ENCODE measurements around the gene ZNF331. TPM values are rescaled to one million over a fixed set of nuclear protein-coding genes. Genes with fewer than 3 reads are reported as not detected.

ZNF331 gene
- polyA plus RNA-seq, 1 donor (not counting 4 experiments of a cell fraction or from before 2014, with no cell fraction given) = 5.1 TPM

GRCh38 chr19:53600217-53600616, 62.3 kb downstream of the ZNF331 start:
- Histone ChIP-seq H3K9ac (ENCODE audit: control insufficient read depth, extremely low read depth, insufficient read depth, low read length) (no peak overlapping the region), H3K4me2 (ENCODE audit: control insufficient read depth, extremely low read depth, insufficient read depth, low read depth, low read length) (no peak overlapping the region), H3K9me3 (ENCODE audit: control insufficient read depth, low read depth, low read length) (peaks cover 6% of the 10 kb centered on the region), H3K4me1 (ENCODE audit: control insufficient read depth, extremely low read depth, insufficient read depth, low read length) (peaks cover 3% of the 10 kb centered on the region), H3K79me2 (ENCODE audit: control insufficient read depth, insufficient read depth, low read length) (no peaks in the 10 kb centered on the region), H3K27ac (ENCODE audit: control insufficient read depth, insufficient read depth, low read length) (no peak overlapping the region), H3K9me1 (ENCODE audit: control insufficient read depth, extremely low read depth, insufficient read depth, low read length) (no peaks in the 10 kb centered on the region), H3K4me3 (ENCODE audit: control insufficient read depth in 2 of 3, extremely low read depth in 1 of 3, insufficient read depth in 2 of 3, low read depth in 1 of 3, low read length in 3 of 3) (no peak overlapping the region), H3K27me3 (ENCODE audit: control insufficient read depth, extremely low read depth, insufficient read depth, low read length) (no peaks in the 10 kb centered on the region), H4K20me1 (ENCODE audit: control insufficient read depth, extremely low read depth, insufficient read depth, low read length) (no peaks in the 10 kb centered on the region), H3K36me3 (ENCODE audit: control insufficient read depth in 2 of 2, extremely low read depth in 1 of 2, insufficient read depth in 2 of 2, low read length in 2 of 2) (no peaks in the 10 kb centered on the region), H2AFZ (ENCODE audit: control insufficient read depth, low read length) (no peak overlapping the region)
- no peak for DNase-seq (ENCODE audit: low read depth, low spot score)
- dilution Hi-C loops (cut with MboI; ENCODE audit: extremely low pct_ligation_motif_present, low sequenced_read_pairs) = no loop called here
- no peak for FAIRE-seq
- TF ChIP-seq CTCF (optimal IDR thresholded peaks at IDR 0.05 in 1 of 3, IDR thresholded peaks at IDR 0.05 in 1 of 3, conservative IDR thresholded peaks at IDR 0.05 in 1 of 3; ENCODE audit: extremely low read depth in 1 of 3, insufficient read depth in 2 of 3, low read length in 3 of 3) (no peak), EZH2 (IDR thresholded peaks at IDR 0.05; ENCODE audit: low read length) (no peak)

GRCh38 chr19:53606031-53606430, 68.1 kb downstream of the ZNF331 start:
- dilution Hi-C loops (cut with MboI; ENCODE audit: extremely low pct_ligation_motif_present, low sequenced_read_pairs) = no loop called here
- Histone ChIP-seq H2AFZ (ENCODE audit: control insufficient read depth, low read length) (no peak overlapping the region), H4K20me1 (ENCODE audit: control insufficient read depth, extremely low read depth, insufficient read depth, low read length) (no peaks in the 10 kb centered on the region), H3K9me1 (ENCODE audit: control insufficient read depth, extremely low read depth, insufficient read depth, low read length) (no peaks in the 10 kb centered on the region), H3K27ac (ENCODE audit: control insufficient read depth, insufficient read depth, low read length) (no peak overlapping the region), H3K9ac (ENCODE audit: control insufficient read depth, extremely low read depth, insufficient read depth, low read length) (no peak overlapping the region), H3K27me3 (ENCODE audit: control insufficient read depth, extremely low read depth, insufficient read depth, low read length) (no peaks in the 10 kb centered on the region), H3K4me2 (ENCODE audit: control insufficient read depth, extremely low read depth, insufficient read depth, low read depth, low read length) (no peak overlapping the region), H3K79me2 (ENCODE audit: control insufficient read depth, insufficient read depth, low read length) (no peaks in the 10 kb centered on the region), H3K4me3 (ENCODE audit: control insufficient read depth in 2 of 3, extremely low read depth in 1 of 3, insufficient read depth in 2 of 3, low read depth in 1 of 3, low read length in 3 of 3) (no peak overlapping the region), H3K36me3 (ENCODE audit: control insufficient read depth in 2 of 2, extremely low read depth in 1 of 2, insufficient read depth in 2 of 2, low read length in 2 of 2) (no peaks in the 10 kb centered on the region), H3K9me3 (ENCODE audit: control insufficient read depth, low read depth, low read length) (peaks cover 8% of the 10 kb centered on the region), H3K4me1 (ENCODE audit: control insufficient read depth, extremely low read depth, insufficient read depth, low read length) (no peaks in the 10 kb centered on the region)
- FAIRE-seq = no peak
- no peak for DNase-seq (ENCODE audit: low read depth, low spot score)
- no peak for TF ChIP-seq CTCF (optimal IDR thresholded peaks at IDR 0.05 in 1 of 3, IDR thresholded peaks at IDR 0.05 in 1 of 3, conservative IDR thresholded peaks at IDR 0.05 in 1 of 3; ENCODE audit: extremely low read depth in 1 of 3, insufficient read depth in 2 of 3, low read length in 3 of 3)

All from keratinocyte (primary cell).